ENCODE results near the gene LPP. TPM values are rescaled to one million over a fixed set of nuclear protein-coding genes. Genes with fewer than 3 reads are reported as not detected.

The LPP gene
- polyA plus RNA-seq, 1 experiment, result 76.3 TPM

- no peaks in the 10 kb centered on the region for H3K27me3 ChIP-seq (ENCODE audit: control insufficient read depth, insufficient read depth, low read length)
- H3K4me3 ChIP-seq (ENCODE audit: low read depth, low read length), result no peak overlapping the region
- TF ChIP-seq CTCF (IDR thresholded peaks at IDR 0.05; ENCODE audit: low read depth, low read length), result no peak
- DNase-seq (ENCODE audit: low read depth, low spot score), result no peak
- CTCF ChIA-PET, result interaction anchor here (0.6 kb wide), 1 partner anchor 43 kb away, joined by 3 read pairs; no protein-coding TSS in a partner anchor
- H3K9me3 ChIP-seq (ENCODE audit: control insufficient read depth, insufficient read depth, low read length), result no peaks in the 10 kb centered on the region
- no peak overlapping the region for H3K27ac ChIP-seq (ENCODE audit: low read depth, low read length)
- POLR2A ChIA-PET, result no interaction called here
Measured at GRCh38 chr3:188309437-188310269, 155.7 kb downstream of the LPP start.

GRCh38 chr3:188310270-188310710 is 156.3 kb downstream of the LPP start:
- CTCF ChIA-PET, result interaction anchor here (1.2 kb wide), 1 partner anchor 644 kb away, joined by 4 read pairs; no protein-coding TSS in a partner anchor
- DNase-seq (ENCODE audit: low read depth, low spot score), result no peak

GRCh38 chr3:188315553-188315952 is 161.6 kb downstream of the LPP start:
- Histone ChIP-seq H3K4me3 (ENCODE audit: low read depth, low read length) (no peak overlapping the region), H3K27ac (ENCODE audit: low read depth, low read length) (no peak overlapping the region), H3K27me3 (ENCODE audit: control insufficient read depth, insufficient read depth, low read length) (no peaks in the 10 kb centered on the region), H3K9me3 (ENCODE audit: control insufficient read depth, insufficient read depth, low read length) (no peaks in the 10 kb centered on the region)
- DNase-seq (ENCODE audit: low read depth, low spot score), result no peak
- POLR2A ChIA-PET, result no interaction called here
- CTCF ChIA-PET, result interaction anchor here (0.5 to 1.1 kb wide), 3 partner anchors 20 to 809 kb away, joined by 3 read pairs; no protein-coding TSS in a partner anchor
- TF ChIP-seq CTCF (IDR thresholded peaks at IDR 0.05; ENCODE audit: low read depth, low read length), result no peak

More at GRCh38 chr3:188310270-188310710, 156.3 kb downstream of the LPP start:
- Histone ChIP-seq H3K9me3 (ENCODE audit: control insufficient read depth, insufficient read depth, low read length) (no peaks in the 10 kb centered on the region), H3K4me3 (ENCODE audit: low read depth, low read length) (no peak overlapping the region), H3K27me3 (ENCODE audit: control insufficient read depth, insufficient read depth, low read length) (no peaks in the 10 kb centered on the region), H3K27ac (ENCODE audit: low read depth, low read length) (no peak overlapping the region)
- POLR2A ChIA-PET, result no interaction called here
- TF ChIP-seq CTCF (IDR thresholded peaks at IDR 0.05; ENCODE audit: low read depth, low read length), result no peak

DNA sequence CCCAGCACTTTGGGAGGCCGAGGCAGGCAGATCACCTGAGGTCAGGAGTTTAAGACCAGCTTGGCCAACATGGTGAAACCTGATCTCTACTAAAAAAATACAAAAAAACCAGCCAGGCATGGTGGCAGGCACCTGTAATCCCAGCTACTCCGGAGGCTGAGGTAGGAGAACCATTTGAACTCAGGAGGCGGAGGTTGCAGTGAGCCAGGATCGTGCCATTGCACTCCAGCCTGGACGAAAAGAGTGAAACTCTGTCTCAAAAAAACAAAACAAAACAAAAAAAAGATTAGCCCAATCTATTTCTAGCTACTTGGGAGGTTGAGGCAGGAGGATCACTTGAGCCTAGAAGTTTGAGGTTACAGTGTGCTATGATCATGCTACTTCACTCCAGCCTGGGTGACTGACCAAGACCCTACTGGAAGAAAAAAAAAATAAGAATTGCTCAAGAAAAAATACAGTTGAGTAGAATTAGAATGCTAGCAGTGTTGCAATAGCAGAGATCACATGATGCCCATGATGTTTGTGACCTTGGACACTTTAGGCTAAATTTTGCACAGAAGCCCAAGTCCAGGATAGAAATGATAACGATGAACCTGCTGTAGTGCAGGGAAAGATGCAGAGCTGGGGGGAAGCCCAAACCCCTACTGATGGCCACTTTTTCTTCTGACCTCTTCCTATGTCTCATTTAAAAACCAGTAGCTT is 162.2 kb downstream of the LPP start:
- no peak for DNase-seq (ENCODE audit: low read depth, low spot score)
- H3K9me3 ChIP-seq (ENCODE audit: control insufficient read depth, insufficient read depth, low read length), result no peaks in the 10 kb centered on the region
- no peak overlapping the region for H3K4me3 ChIP-seq (ENCODE audit: low read depth, low read length)
- ChIA-PET POLR2A (no interaction called here), CTCF (interaction anchor here (0.5 to 1.4 kb wide), 2 partner anchors 135 to 575 kb away, joined by 3 to 5 read pairs; no protein-coding TSS in a partner anchor)
- H3K27ac ChIP-seq (ENCODE audit: low read depth, low read length), result no peak overlapping the region
- H3K27me3 ChIP-seq (ENCODE audit: control insufficient read depth, insufficient read depth, low read length), result no peaks in the 10 kb centered on the region
- TF ChIP-seq CTCF (IDR thresholded peaks at IDR 0.05; ENCODE audit: low read depth, low read length), result no peak

- no peak for DNase-seq (ENCODE audit: low read depth, low spot score)
- no peak for TF ChIP-seq CTCF (IDR thresholded peaks at IDR 0.05; ENCODE audit: low read depth, low read length)
- CTCF ChIA-PET, result interaction anchor here (1.4 kb wide), 1 partner anchor 576 kb away, joined by 5 read pairs; no protein-coding TSS in a partner anchor
- Histone ChIP-seq H3K4me3 (ENCODE audit: low read depth, low read length) (no peak overlapping the region), H3K27ac (ENCODE audit: low read depth, low read length) (no peak overlapping the region), H3K27me3 (ENCODE audit: control insufficient read depth, insufficient read depth, low read length) (no peaks in the 10 kb centered on the region), H3K9me3 (ENCODE audit: control insufficient read depth, insufficient read depth, low read length) (no peaks in the 10 kb centered on the region)
- POLR2A ChIA-PET, result no interaction called here
Measured at GRCh38 chr3:188316723-188317070, 162.7 kb downstream of the LPP start.
